Midbrain (tissue), 1 donor: Measurements from ENCODE around the gene GPR85.
A peak's percentile ranks its signal among the peaks of the same experiment; 100 is the strongest.
"Not testable (repeated sequence)": the region's sequence is repeated elsewhere in the genome, so short reads cannot be mapped to it uniquely, and the experiment has no call there.

Source experiments
- DNase-seq: peaks from one replicate; lab custom pipeline; 2025; lab: John Stamatoyannopoulos, UW

The GPR85 gene

GRCh38 chr7:113086431-113086888 is at the start of gene GPR85:
Gene GPR85 (minus strand): TSS chr7:113086827. CDS start chr7:113084721, 2,106 bp downstream.
- DNase-seq: peak; percentile 41

GRCh38 chr7:113134025-113134424 is 47.4 kb upstream of the GPR85 start:
- DNase-seq: no peak

GRCh38 chr7:113131367-113131766 is 44.7 kb upstream of the GPR85 start:
- DNase-seq: no peak

- no peak for DNase-seq
Observed at GRCh38 chr7:113128031-113128430, 41.4 kb upstream of the GPR85 start.

GRCh38 chr7:113125728-113126127 is 39.1 kb upstream of the GPR85 start:
- DNase-seq: no peak

- no peak for DNase-seq
Observed at GRCh38 chr7:113122744-113123143, 36.1 kb upstream of the GPR85 start.

GRCh38 chr7:113120647-113121046 is 34.0 kb upstream of the GPR85 start:
- no peak for DNase-seq

GRCh38 chr7:113119429-113119828 is 32.8 kb upstream of the GPR85 start:
- no peak for DNase-seq

GRCh38 chr7:113118074-113118959 is 31.7 kb upstream of the GPR85 start, which contains the start of gene SMIM30:
Gene SMIM30 (minus strand): TSS chr7:113118554. CDS start chr7:113117578, 976 bp downstream.
- DNase-seq: peak; percentile 93

GRCh38 chr7:113117374-113117774 is 30.7 kb upstream of the GPR85 start:
- DNase-seq: not testable (repeated sequence)

- DNase-seq: no peak
Observed at GRCh38 chr7:113113912-113114311, 27.3 kb upstream of the GPR85 start.

- DNase-seq: no peak
Observed at GRCh38 chr7:113109718-113110117, 23.1 kb upstream of the GPR85 start.

- DNase-seq: no peak
Observed at GRCh38 chr7:113100121-113100603, 13.5 kb upstream of the GPR85 start.

GRCh38 chr7:113099284-113099919 is 12.8 kb upstream of the GPR85 start:
- no peak for DNase-seq

- no peak for DNase-seq
Observed at GRCh38 chr7:113094517-113095249, 8.1 kb upstream of the GPR85 start.

GRCh38 chr7:113093561-113093960 is 6.9 kb upstream of the GPR85 start:
- no peak for DNase-seq

- DNase-seq: no peak
Observed at GRCh38 chr7:113092762-113093161, 6.1 kb upstream of the GPR85 start.

- DNase-seq: peak; percentile 18
Observed at GRCh38 chr7:113087071-113087998, 708 bp upstream of the GPR85 start.

- peak; percentile 24 for DNase-seq
Observed at GRCh38 chr7:113085781-113086390, 741 bp downstream of the GPR85 start.

- no peak for DNase-seq
Observed at GRCh38 chr7:113084496-113085172, 2.0 kb downstream of the GPR85 start.
